ENCODE data around the gene TUT1.

The TUT1 gene

GRCh38 chr11:62540804-62541701 lies 50.3 kb downstream of the TUT1 start:
- DNase-seq (ENCODE audit: low spot score) = no peak

DNA sequence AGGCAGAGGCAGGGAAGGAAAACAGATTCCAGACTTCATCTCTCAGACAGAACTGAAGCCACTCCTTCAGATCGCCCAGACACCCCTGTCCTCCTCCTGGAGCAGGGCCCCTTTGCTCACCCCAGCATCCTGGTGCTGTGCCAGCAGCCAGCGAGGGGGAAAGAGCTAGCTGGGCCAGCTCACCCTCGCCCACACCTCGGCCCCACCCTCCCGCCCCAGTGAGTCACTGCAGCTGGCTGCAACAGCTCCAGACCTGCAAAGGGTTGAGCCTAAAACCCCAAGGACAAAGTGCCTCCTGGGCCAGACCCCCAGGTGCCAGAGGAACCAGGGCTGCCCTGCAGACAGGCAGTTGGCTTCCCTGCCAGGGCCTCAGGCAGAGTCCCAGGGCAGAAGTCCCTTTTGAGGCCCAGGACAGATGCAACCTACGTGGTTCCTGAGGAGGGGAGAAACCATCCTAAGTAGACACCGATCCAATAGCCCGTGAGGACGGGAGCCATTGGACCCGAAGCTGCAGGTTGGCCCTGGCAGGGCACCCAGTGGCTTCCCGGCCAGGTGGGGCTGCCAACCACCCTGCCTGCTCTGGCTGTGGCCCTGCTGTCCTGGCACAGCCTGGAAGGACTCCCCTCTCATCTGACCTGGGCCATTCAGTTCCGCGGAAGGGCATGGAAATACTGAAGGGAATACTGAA lies 51.9 kb downstream of the TUT1 start:
- DNase-seq (ENCODE audit: low spot score) = no peak

DNA sequence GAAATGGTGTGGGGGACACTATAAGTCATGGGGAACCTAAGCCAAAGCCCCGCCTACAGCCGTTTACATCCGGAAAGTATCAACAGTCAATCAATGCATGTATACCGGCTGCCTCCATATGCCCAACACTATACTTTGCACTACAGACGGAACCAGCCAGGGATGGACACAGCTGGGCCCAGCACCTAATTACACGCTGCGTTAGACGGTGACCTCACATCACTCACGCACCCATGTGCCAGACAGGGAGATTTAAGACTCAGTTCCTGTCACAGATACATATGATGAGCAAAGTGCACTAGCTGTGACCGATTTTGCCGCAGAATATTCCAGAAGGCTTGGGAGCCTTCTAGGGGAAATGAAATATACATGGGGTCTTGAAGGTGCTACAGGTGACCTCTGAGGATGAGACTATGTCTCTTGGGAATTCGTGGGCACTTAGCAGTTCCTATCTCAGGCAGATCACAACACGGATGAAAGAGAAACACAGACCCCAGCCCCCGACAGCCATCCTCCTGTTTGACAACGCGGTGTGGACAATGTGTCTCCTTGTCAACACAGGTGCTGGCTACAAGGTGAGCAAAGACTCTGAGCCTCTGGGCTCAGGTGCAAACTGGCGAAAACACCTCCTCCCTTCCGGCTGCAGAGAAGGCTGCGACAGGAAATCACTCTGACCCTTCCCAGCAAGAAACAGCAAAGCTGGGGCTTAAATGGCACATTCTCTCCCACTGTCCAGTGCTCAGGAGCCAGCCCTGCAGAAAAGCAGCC lies 52.7 kb downstream of the TUT1 start:
- no peak for DNase-seq (ENCODE audit: low spot score)

GRCh38 chr11:62536301-62536957 lies 54.9 kb downstream of the TUT1 start:
- DNase-seq (ENCODE audit: low spot score) = no peak

DNA sequence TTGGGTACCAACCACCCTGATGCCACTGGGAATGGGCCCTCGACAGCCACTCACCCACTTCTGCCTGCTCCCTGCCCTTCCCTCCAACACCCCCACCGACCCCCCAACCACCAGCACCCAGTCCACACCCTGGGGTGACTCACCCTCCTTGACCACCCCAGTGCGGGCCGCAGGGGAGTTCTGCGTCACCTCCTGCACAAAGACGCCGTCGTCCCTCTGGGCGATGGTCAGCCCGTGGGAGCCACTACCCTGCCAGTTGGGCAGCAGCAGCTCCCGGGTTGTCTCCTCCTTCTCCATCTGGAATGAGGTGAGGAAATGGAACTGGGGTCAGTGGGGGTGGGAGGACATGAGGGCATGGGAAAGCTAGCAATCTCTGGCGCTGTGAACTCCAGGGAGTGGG lies 55.5 kb downstream of the TUT1 start:
- no peak for DNase-seq (ENCODE audit: low spot score)

- no peak for DNase-seq (ENCODE audit: low spot score)
Observed at GRCh38 chr11:62534779-62535545, 56.4 kb downstream of the TUT1 start.

GRCh38 chr11:62532096-62532495 lies 59.2 kb downstream of the TUT1 start:
- DNase-seq (ENCODE audit: low spot score) = no peak

All from HuH-7 (cell line).